Spleen (tissue), 11 donors: Measurements from ENCODE around the gene RNF207. TPM values are rescaled to one million over a fixed set of nuclear protein-coding genes. Genes with fewer than 3 reads are reported as not detected.

Experiments
- DNase-seq: peaks from one replicate; pipeline ENCODE4 v3.0.0-alpha.2; 2020
- H3K27ac ChIP-seq, 8 donors: fragments of 200-600 bp; sonication (generic) in 7 of 8; 1 replicate in 4 of 8; 2 replicates in 4 of 8; pipeline versions ENCODE4 v1.5.0 to v1.8.0; 2016 to 2021; ENCODE audit warnings: inconsistent platforms in 4 of 8, mild to moderate bottlenecking in 4 of 8, moderate library complexity in 1 of 8
- H3K27me3 ChIP-seq, 7 donors: fragments of 200-600 bp; sonication (generic) in 6 of 7; replicated peaks in 1 of 7; 1 replicate in 4 of 7; 2 replicates in 3 of 7; pipeline versions ENCODE4 v1.5.0 to v1.8.0; 2016 to 2021; ENCODE audit warnings: inconsistent platforms in 3 of 7, mild to moderate bottlenecking in 1 of 7
- H3K36me3 ChIP-seq, 6 donors: fragments of 200-600 bp; sonication (generic) in 5 of 6; 1 replicate in 4 of 6; 2 replicates in 2 of 6; pipeline versions ENCODE4 v1.5.0 to v1.8.0; 2016 to 2021; ENCODE audit warnings: inconsistent platforms in 2 of 6
- H3K4me1 ChIP-seq, 6 donors: fragments of 200-600 bp; sonication (generic) in 5 of 6; 1 replicate in 3 of 6; 2 replicates in 3 of 6; pipeline versions ENCODE4 v1.5.0 to v1.8.0; 2016 to 2021; ENCODE audit warnings: inconsistent platforms in 3 of 6
- H3K4me3 ChIP-seq, 8 donors: fragments of 200-600 bp; sonication (generic) in 7 of 8; 1 replicate in 4 of 8; 2 replicates in 4 of 8; pipeline versions ENCODE4 v1.5.0 to v1.8.0; 2016 to 2021; ENCODE audit warnings: inconsistent platforms in 4 of 8, mild to moderate bottlenecking in 4 of 8, moderate library complexity in 2 of 8
- H3K9me3 ChIP-seq, 8 donors: fragments of 200-600 bp; sonication (generic) in 7 of 8; 1 replicate in 4 of 8; 2 replicates in 4 of 8; pipeline versions ENCODE4 v1.5.0 to v1.8.0; 2016 to 2021; ENCODE audit warnings: inconsistent platforms in 4 of 8
- CTCF ChIP-seq, 11 experiments: fragments of 200-600 bp in 7 of 11; fragments of 450-650 bp in 4 of 11; sonication (generic) in 4 of 11; IDR thresholded peaks in 8 of 11; conservative IDR thresholded peaks in 3 of 11; 1 replicate in 7 of 11; 2 replicates in 4 of 11; pipeline versions ENCODE4 v1.4.0 to v1.8.0; 2016 to 2021; ENCODE audit warnings: antibody characterized with exemption in 11 of 11, inconsistent platforms in 4 of 11, mild to moderate bottlenecking in 1 of 11
- POLR2A ChIP-seq, 3 donors: fragments of 450-650 bp; IDR thresholded peaks; one replicate each; pipeline ENCODE4 v1.5.1; 2017; ENCODE audit warnings: antibody characterized with exemption in 3 of 3, mild to moderate bottlenecking in 1 of 3
- POLR2AphosphoS5 ChIP-seq, 3 donors: sonication (generic); formaldehyde crosslinking; IDR thresholded peaks; one replicate each; pipeline ENCODE4 v1.5.1; 2017; ENCODE audit warnings: antibody characterized with exemption in 3 of 3
- WGBS, 5 donors: extraction: QIAGEN DNeasy Blood & Tissue Kit in 3 of 5; methylation state at CpG; one replicate each; pipeline versions ENCODE4 v1.1.5 to v1.1.7; 2013 to 2018; 5-methylcytosine and 5-hydroxymethylcytosine counted together
- intact Hi-C: fragments of 100-400 bp; cut with DNase I; formaldehyde crosslinking; loops from one replicate; pipeline ENCODE4 v1.15.0; 2023; ENCODE audit warnings: low total_unique reads
- polyA plus RNA-seq, 3 donors: library from polyadenylated mRNA; stranded (reverse); fragments of 200-250 nt; gene quantifications; one replicate each; pipeline ENCODE4 v1.2.1, GENCODE V29; 2013
- total RNA-seq, 7 donors: library from RNA; depleted of rRNA in 3 of 7; stranded (reverse); fragments of >200 nt in 3 of 7; fragmentation: NEBNext Ultra II Directional in 4 of 7; extraction: Animal tissue kit (Norgen Biotek cat#: 25700) in 4 of 7; gene quantifications; one replicate each; pipeline versions ENCODE4 v1.1.0 to v1.2.1, GENCODE V29; 2016 to 2021
- donor health status: healthy with polysubstance abuse.
- donor health status: DM: no; HTN: no; CAD: no; lungs with moderate emphysema.
- donor health status: DM: no; HTN: no; CAD: no.
- donor health status: Bipolar disorder and iron deficiency.
- donor health status: healthy.
- donor health status: DM: no; HTN: no; CAD: no.
- donor health status: DM: yes; HTN: yes; CAD: no.

RNF207 gene
- total and polyA plus RNA-seq, 10 donors, result 2.8 to 12.5 (median 6.3) TPM

GRCh38 chr1:6185635-6186382, 20.1 kb upstream of the RNF207 start:
- intact Hi-C loops, result loop anchor here (10.0 kb wide), 1 partner anchor 49 kb away; the partner anchor contains the start of gene ICMT
- DNase-seq, result no peak
- H3K27me3 ChIP-seq, result peaks cover under 1 to 15% (median 7%) of the 10 kb centered on the region in 7 donors
- H3K27ac ChIP-seq, result no peak overlapping the region
- H3K4me1 ChIP-seq, result peaks cover 5 to 51% (median 13%) of the 10 kb centered on the region in 6 donors
- peak in 6 of 11 experiments; percentile 13 to 33 (median 22) for TF ChIP-seq CTCF (IDR thresholded peaks at IDR 0.05 in 8 of 11, conservative IDR thresholded peaks at IDR 0.05 in 3 of 11)
- TF ChIP-seq POLR2A (IDR thresholded peaks at IDR 0.05), result no peak
- peaks cover 0 to 64% (median 50%) of the 10 kb centered on the region in 6 donors for H3K36me3 ChIP-seq
- 62 to 68% (median 67%) methylated on average over 10 of the region's 10 CpGs for WGBS, 5 donors
- H3K4me3 ChIP-seq, result no peak overlapping the region
- no peaks in the 10 kb centered on the region for H3K9me3 ChIP-seq

GRCh38 chr1:6188466-6188865, 17.5 kb upstream of the RNF207 start:
- TF ChIP-seq POLR2AphosphoS5 (IDR thresholded peaks at IDR 0.05), result no peak
- TF ChIP-seq CTCF (IDR thresholded peaks at IDR 0.05 in 8 of 11, conservative IDR thresholded peaks at IDR 0.05 in 3 of 11), result no peak
- TF ChIP-seq POLR2A (IDR thresholded peaks at IDR 0.05), result no peak
- Histone ChIP-seq H3K27ac (no peak overlapping the region), H3K4me3 (no peak overlapping the region), H3K4me1 (peaks cover 0 to 40% (median 4%) of the 10 kb centered on the region in 6 donors), H3K36me3 (peaks cover 0 to 89% (median 75%) of the 10 kb centered on the region in 6 donors), H3K9me3 (no peaks in the 10 kb centered on the region), H3K27me3 (no peaks in the 10 kb centered on the region)
- DNase-seq, result no peak
- intact Hi-C loops, result loop anchor here (10.0 kb wide), 1 partner anchor 46 kb away; the partner anchor contains the start of gene ICMT
- WGBS, 5 donors, result 90 to 97% (median 95%) methylated on average over 8 of the region's 8 CpGs

- Histone ChIP-seq H3K4me3 (no peak overlapping the region), H3K27ac (no peak overlapping the region), H3K9me3 (no peaks in the 10 kb centered on the region), H3K4me1 (peaks cover 2 to 46% (median 14%) of the 10 kb centered on the region in 6 donors), H3K36me3 (peaks cover 3 to 100% (median 97%) of the 10 kb centered on the region in 6 donors), H3K27me3 (no peaks in the 10 kb centered on the region)
- DNase-seq, result no peak
- TF ChIP-seq POLR2AphosphoS5 (IDR thresholded peaks at IDR 0.05), result no peak
- no peak for TF ChIP-seq POLR2A (IDR thresholded peaks at IDR 0.05)
- TF ChIP-seq CTCF (IDR thresholded peaks at IDR 0.05 in 8 of 11, conservative IDR thresholded peaks at IDR 0.05 in 3 of 11), result no peak
- intact Hi-C loops, result no loop called here
- 87 to 100% (median 100%) methylated on average over 1 of the region's 1 CpG for WGBS, 5 donors
These were observed 14.0 kb upstream of the RNF207 start for GRCh38 chr1:6191968-6192367.

GRCh38 chr1:6197746-6198427, 8.0 kb upstream of the RNF207 start:
- DNase-seq, result no peak
- 60 to 80% (median 71%) methylated on average over 6 of the region's 6 CpGs for WGBS, 5 donors
- peaks cover 18 to 57% (median 43%) of the 10 kb centered on the region in 6 donors for H3K4me1 ChIP-seq
- intact Hi-C loops, result no loop called here
- H3K27me3 ChIP-seq, result peaks cover 0 to 2% (median 0%) of the 10 kb centered on the region in 7 donors
- no peak for TF ChIP-seq CTCF (IDR thresholded peaks at IDR 0.05 in 8 of 11, conservative IDR thresholded peaks at IDR 0.05 in 3 of 11)
- no peak for TF ChIP-seq POLR2A (IDR thresholded peaks at IDR 0.05)
- no peak for TF ChIP-seq POLR2AphosphoS5 (IDR thresholded peaks at IDR 0.05)
- peak overlapping the region; percentile 76 to 100 (median 96) for H3K4me3 ChIP-seq
- peaks cover 3 to 48% (median 45%) of the 10 kb centered on the region in 6 donors for H3K36me3 ChIP-seq
- no peaks in the 10 kb centered on the region for H3K9me3 ChIP-seq
- H3K27ac ChIP-seq, result no peak overlapping the region
